Activated CD4-positive, CD25-positive, alpha-beta regulatory T cell treated with anti-CD3 and anti-CD28 coated beads, Interleukin-2, amount 50 U/mL, for 24 hours (primary cell): ENCODE measurements around the gene FIGNL1.
"Not testable (repeated sequence)": the region's sequence is repeated elsewhere in the genome, so short reads cannot be mapped to it uniquely, and the experiment has no call there.

Experiments
- ATAC-seq, 2 donors: fragments of 150-1000 bp; cut with Tn5 transposase; one replicate each; pipeline ENCODE4 v1.10.0; 2021; ENCODE audit warnings: mild to moderate bottlenecking in 1 of 2, moderate library complexity in 1 of 2

Gene FIGNL1

GRCh38 chr7:50470250-50471163 is 20.4 kb upstream of the FIGNL1 start:
- ATAC-seq = no peak

GRCh38 chr7:50469181-50469580 is 19.0 kb upstream of the FIGNL1 start:
- no peak for ATAC-seq

- ATAC-seq = peak; percentile 89 to 91
These were observed 17.9 kb upstream of the FIGNL1 start for GRCh38 chr7:50467817-50468610.

DNA sequence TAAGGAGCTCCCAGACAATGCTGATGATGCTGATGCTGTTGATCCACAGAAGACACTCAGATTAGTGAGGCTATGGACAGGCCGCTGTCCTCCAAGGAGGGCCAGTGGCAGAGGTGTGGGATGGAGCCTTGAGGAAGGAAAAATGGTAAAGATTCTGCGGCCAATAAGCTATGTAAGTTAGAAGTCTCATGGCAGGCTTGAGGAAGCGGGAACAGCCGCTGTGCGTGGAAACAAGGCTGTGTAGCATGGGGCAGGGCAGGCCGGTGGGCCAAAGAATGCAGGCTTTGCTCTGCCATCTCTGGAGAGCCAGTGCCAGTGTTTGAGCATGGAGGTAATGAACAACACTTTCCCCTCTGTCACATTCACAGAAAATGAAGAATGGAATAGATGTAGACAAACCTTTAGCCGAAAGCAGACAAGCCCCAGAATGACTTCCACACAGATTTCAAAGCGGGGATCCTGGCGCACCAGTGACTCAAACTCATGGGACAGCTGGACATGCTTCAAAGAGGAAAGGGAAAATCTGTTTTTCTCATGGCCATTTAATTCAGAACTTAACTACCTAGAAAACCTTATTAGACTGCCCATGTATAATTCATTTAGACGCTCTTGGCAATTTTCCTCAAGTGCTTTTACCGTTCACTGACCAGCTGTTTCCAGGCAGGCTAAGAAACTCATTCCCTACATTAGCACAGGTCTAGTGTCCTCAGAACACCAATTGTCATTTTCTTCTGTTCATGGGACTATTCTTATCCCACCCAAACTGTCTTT is 16.9 kb upstream of the FIGNL1 start:
- no peak for ATAC-seq

DNA sequence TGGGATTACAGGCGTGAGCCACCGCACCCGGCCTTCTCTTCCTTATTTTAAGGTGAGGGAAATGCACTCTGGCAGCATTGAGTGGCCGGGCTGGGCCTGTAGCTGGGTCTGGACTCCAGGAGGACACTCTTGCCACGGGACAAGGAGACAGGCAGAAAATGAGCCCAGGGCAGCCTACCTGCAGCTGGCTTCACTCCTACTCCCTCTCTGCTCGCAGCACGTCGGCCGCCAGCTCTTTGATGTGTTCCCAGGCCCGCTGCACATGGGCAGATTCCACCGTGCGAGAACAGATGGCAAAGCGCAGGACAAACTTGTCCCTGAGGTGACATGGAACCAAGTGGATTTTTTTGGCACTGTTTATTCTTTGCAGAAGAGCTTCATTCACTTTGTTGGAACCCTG is 12.9 kb upstream of the FIGNL1 start:
- ATAC-seq = no peak

DNA sequence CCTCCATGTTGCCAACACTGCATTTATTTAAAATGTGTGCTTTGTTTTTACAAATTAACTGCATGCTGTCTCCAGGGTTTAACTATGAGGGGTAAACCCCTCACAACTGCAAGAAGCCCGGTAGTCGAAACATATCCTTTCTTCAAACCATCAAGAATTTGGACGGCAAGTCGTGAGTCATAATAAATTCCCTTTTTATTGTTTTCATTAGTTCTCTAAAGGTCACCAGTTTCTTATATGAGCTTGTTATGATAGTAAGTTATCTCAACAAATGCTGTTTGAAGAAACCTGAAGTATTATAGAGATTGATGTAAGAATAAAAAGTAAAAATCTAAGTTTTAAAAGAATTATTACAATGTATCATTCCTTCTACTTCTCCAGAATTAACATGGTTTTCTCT is 12.2 kb upstream of the FIGNL1 start:
- no peak for ATAC-seq

GRCh38 chr7:50461695-50462094 is 11.5 kb upstream of the FIGNL1 start:
- no peak for ATAC-seq

DNA sequence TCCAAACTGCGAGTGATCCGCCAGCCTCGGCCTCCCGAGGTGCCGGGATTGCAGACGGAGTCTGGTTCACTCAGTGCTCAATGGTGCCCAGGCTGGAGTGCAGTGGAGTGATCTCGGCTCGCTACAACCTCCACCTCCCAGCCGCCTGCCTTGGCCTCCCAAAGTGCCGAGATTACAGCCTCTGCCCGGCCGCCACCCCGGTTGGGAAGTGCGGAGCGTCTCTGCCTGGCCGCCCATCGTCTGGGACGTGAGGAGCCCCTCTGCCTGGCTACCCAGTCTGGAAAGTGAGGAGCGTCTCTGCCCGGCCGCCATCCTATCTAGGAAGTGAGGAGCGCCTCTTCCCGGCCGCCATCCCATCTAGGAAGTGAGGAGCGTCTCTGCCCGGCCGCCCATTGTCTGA is 9.0 kb upstream of the FIGNL1 start:
- not testable (repeated sequence) for ATAC-seq

GRCh38 chr7:50458651-50459050 is 8.5 kb upstream of the FIGNL1 start:
- not testable (repeated sequence) for ATAC-seq

GRCh38 chr7:50456371-50457123 is 6.4 kb upstream of the FIGNL1 start:
- no peak for ATAC-seq

DNA sequence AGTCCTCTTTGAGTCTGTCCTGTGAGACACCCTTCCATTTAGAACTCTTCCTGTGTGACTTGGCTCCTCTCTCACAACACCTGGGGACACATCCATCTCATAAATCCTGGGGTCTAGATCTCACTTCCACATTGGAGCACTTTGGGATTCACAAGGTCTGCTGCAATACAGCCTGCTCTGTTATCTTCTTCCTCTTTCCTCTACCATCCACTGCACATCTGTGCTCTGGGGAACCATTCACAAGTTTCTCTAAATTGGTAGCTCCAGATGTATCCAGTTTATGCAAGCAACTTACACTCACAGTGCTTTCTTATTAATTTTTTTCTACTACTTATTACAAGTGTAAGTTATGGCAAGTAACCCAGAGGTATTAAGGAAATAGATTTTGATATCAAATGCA is 5.5 kb upstream of the FIGNL1 start:
- no peak for ATAC-seq

- ATAC-seq = no peak
These were observed 4.8 kb upstream of the FIGNL1 start for GRCh38 chr7:50454968-50455367.

DNA sequence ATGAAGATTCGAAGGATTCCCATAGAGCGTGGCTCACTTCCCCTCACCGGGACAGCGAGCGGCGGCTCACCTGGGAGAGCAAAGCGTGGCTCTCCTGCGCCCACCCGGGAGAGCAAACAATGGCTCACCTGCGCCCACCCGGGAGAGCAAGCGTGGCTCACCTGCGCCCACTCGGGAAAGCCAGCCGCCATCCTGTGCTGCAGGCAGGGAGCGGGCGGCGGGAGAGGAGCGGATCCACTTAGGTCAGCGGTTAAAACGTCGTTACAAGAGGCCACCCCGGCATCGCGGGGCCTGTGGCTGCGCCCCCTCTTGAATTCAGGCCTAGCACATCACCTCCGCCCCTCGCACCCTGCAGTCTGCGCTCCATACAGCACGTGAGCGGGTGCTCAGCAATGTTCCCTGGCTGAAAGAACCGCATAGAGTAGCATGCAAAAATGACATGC is 461 bp upstream of the FIGNL1 start:
- peak in 1 of 2 donors; percentile 3 for ATAC-seq

GRCh38 chr7:50449501-50449880 is 659 bp downstream of the FIGNL1 start:
- ATAC-seq = no peak

DNA sequence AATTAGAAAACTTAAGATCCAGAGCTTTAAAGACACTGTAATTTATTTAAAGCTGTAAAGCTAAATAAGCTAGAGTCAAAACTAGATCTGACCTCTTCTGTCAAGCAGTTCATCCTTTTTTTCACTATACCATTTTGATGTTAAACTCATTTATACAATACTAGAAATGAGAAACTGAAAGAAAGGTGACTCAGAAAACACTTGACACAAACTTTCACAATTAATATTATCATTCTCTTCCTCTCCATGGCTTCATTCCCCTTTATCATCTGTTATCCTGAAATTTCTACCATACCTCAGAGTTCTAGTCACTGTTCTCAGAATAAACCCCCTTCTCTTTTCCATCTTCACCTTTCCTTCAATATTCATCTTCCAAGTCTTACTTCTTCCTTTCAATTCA is 1.3 kb downstream of the FIGNL1 start:
- ATAC-seq = peak; percentile 37 to 40

- ATAC-seq = no peak
These were observed 3.6 kb downstream of the FIGNL1 start for GRCh38 chr7:50446542-50446960.

DNA sequence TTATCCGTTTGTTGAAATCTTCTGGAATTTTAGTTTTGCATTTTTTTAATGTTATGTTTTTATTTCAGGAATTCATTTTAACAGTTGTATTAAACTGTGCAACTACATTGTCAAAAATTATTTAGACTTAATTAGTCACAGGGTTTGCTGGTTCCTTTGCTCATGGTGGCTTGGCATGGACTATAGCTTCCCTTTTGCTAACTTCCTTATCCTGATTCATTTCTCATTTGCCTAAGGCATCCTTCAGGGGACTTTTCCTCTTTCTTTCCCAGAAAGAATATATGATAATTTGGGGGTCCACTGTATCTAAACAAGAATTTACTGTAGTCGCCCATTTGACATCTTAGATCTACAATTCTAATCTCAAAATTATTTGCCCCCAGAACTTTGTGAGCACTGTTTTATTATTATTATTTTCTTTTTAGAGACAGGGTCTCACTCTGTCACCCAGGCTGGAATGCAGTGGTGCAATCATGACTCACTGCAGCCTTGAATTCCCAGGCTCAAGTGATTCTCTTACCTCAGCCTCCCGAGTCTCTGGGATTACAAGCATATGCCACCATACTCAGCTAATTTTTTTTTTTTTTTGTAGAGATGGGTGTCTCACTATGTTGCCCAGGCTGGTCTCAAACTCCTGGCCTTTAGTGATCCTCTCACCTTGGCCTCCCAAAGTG is 13.9 kb downstream of the FIGNL1 start:
- no peak for ATAC-seq

- ATAC-seq = no peak
These were observed 18.3 kb downstream of the FIGNL1 start for GRCh38 chr7:50431722-50432305.

GRCh38 chr7:50431316-50431715 is 18.8 kb downstream of the FIGNL1 start:
- no peak for ATAC-seq

DNA sequence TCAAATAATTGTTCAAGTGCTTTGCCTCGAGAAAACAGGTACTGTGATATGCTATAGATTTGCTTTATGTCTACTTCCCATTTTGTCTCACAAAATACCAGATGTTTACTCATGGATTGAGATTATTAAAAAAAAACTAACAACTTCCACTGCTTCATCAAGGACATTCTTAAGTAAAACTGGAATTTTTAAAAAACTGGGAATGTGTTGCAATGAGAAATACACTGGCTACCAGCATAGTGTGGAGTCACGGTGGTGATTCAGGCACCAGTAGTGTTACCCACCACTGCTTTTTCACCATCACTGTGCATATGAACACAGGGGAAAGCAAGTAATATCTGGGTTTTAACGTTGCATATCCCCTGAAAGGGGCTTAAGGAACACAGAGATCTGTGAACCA is 21.2 kb downstream of the FIGNL1 start:
- no peak for ATAC-seq

GRCh38 chr7:50427518-50427917 is 22.6 kb downstream of the FIGNL1 start:
- no peak for ATAC-seq
